IMR-90 (cell line): ENCODE measurements around the gene RAB31. TPM values are rescaled to one million over a fixed set of nuclear protein-coding genes. Genes with fewer than 3 reads are reported as not detected.

Experiments used
- ATAC-seq: fragments of 200-7000 bp; cut with Tn5 transposase; 2 replicates; pipeline ENCODE4 v1.9.1; 2020; ENCODE audit warnings: low read depth, mild to moderate bottlenecking, moderate library complexity
- BruUV-seq: library from RNA; stranded (reverse); fragments of 400-500 nt; replicated peaks from 2 replicates; lab custom pipeline; 2021; lab: Mats Ljungman, UMichigan
- CTCF ChIA-PET: fragments of 300-600 bp; formaldehyde crosslinking; extraction: SDS; loops from one replicate; lab custom pipeline; 2021; ENCODE audit warnings: antibody characterized with exemption; lab: Yijun Ruan, JAX
- POLR2A ChIA-PET: fragments of 300-600 bp; sonication (Branson Sonifier 250); formaldehyde crosslinking; loops from one replicate; lab custom pipeline; 2022; ENCODE audit warnings: antibody characterized with exemption; ENCODE audit not compliant: unreplicated experiment; lab: Charles Lee
- DNase-seq: peaks from one replicate; pipeline ENCODE4 v3.0.0; 2013
- H2AFZ ChIP-seq: replicated peaks from 2 replicates; pipeline ENCODE3; 2013; ENCODE audit warnings: low read length, mild to moderate bottlenecking; ENCODE audit not compliant: poor library complexity
- H2AK5ac ChIP-seq: 2 replicates; pipeline ENCODE4 v1.6.1; 2013; ENCODE audit warnings: low read depth, low read length, inconsistent platforms
- H2AK9ac ChIP-seq: replicated peaks from 2 replicates; pipeline ENCODE3; 2013; ENCODE audit warnings: mild to moderate bottlenecking, low read depth, low read length, moderate library complexity; ENCODE audit not compliant: poor library complexity
- H2BK120ac ChIP-seq: 2 replicates; pipeline ENCODE4 v1.6.1; 2013; ENCODE audit warnings: low read depth, low read length, inconsistent platforms
- H2BK15ac ChIP-seq: 3 replicates; pipeline ENCODE4 v1.6.1; 2013; ENCODE audit warnings: low read depth, low read length, inconsistent platforms
- H2BK20ac ChIP-seq: 2 replicates; pipeline ENCODE4 v1.6.1; 2013; ENCODE audit warnings: low read depth, mild to moderate bottlenecking, inconsistent platforms, low read length, moderate library complexity
- H2BK5ac ChIP-seq: 2 replicates; pipeline ENCODE4 v1.6.1; 2013; ENCODE audit warnings: mild to moderate bottlenecking, low read depth, low read length, inconsistent platforms; ENCODE audit not compliant: poor library complexity, severe bottlenecking
- H3K14ac ChIP-seq: replicated peaks from 2 replicates; pipeline ENCODE4 v1.6.1; 2013; ENCODE audit warnings: low read depth, low read length, inconsistent platforms
- H3K18ac ChIP-seq: 2 replicates; pipeline ENCODE4 v1.6.1; 2013; ENCODE audit warnings: low read depth, low read length, control low read depth
- H3K23ac ChIP-seq: 2 replicates; pipeline ENCODE4 v1.6.1; 2013; ENCODE audit warnings: low read depth, low read length, inconsistent platforms
- H3K27ac ChIP-seq: 2 replicates; pipeline ENCODE4 v1.5.1; 2013; ENCODE audit warnings: mild to moderate bottlenecking, control low read depth, low read length; ENCODE audit not compliant: insufficient read depth
- H3K27me3 ChIP-seq: 2 replicates; pipeline ENCODE4 v1.6.1; 2013; ENCODE audit warnings: low read length; ENCODE audit not compliant: control insufficient read depth, insufficient read depth
- H3K36me3 ChIP-seq: 2 replicates; pipeline ENCODE4 v1.6.1; 2013; ENCODE audit warnings: low read length, mixed read lengths; ENCODE audit not compliant: control insufficient read depth, insufficient read depth
- H3K4ac ChIP-seq: 2 replicates; pipeline ENCODE4 v1.6.1; 2013; ENCODE audit warnings: low read depth, low read length, inconsistent platforms
- H3K4me1 ChIP-seq: 2 replicates; pipeline ENCODE4 v1.6.1; 2013; ENCODE audit warnings: low read length, mixed read lengths; ENCODE audit not compliant: control insufficient read depth, insufficient read depth
- H3K4me2 ChIP-seq: 2 replicates; pipeline ENCODE4 v1.6.1; 2013; ENCODE audit warnings: low read depth, mild to moderate bottlenecking, control low read depth, low read length, moderate library complexity
- H3K4me3 ChIP-seq: 2 replicates; pipeline ENCODE4 v1.5.1; 2013; ENCODE audit warnings: low read depth, mild to moderate bottlenecking, control low read depth, low read length, moderate library complexity; ENCODE audit not compliant: insufficient read depth
- H3K56ac ChIP-seq: 2 replicates; pipeline ENCODE4 v1.6.1; 2013; ENCODE audit warnings: low read length, inconsistent platforms; ENCODE audit not compliant: insufficient read depth; ENCODE audit errors: extremely low read depth
- H3K79me1 ChIP-seq, 2 experiments: 2 replicates each; pipeline ENCODE4 v1.6.1; 2013; ENCODE audit warnings: low read length in 2 of 2, inconsistent platforms in 1 of 2, low read depth in 1 of 2
- H3K9ac ChIP-seq: 2 replicates; pipeline ENCODE4 v1.6.1; 2013; ENCODE audit warnings: low read depth, low read length, control low read depth
- H3K9me1 ChIP-seq: 2 replicates; pipeline ENCODE4 v1.6.1; 2013; ENCODE audit warnings: low read length, inconsistent platforms; ENCODE audit not compliant: insufficient read depth
- H3K9me3 ChIP-seq: 2 replicates; pipeline ENCODE4 v1.6.1; 2013; ENCODE audit warnings: low read length; ENCODE audit not compliant: control insufficient read depth, insufficient read depth
- H4K20me1 ChIP-seq: 2 replicates; pipeline ENCODE4 v1.6.1; 2013; ENCODE audit warnings: low read length, inconsistent platforms; ENCODE audit not compliant: insufficient read depth
- H4K5ac ChIP-seq: 2 replicates; pipeline ENCODE4 v1.6.1; 2013; ENCODE audit warnings: mild to moderate bottlenecking, low read depth, low read length, control low read depth
- H4K8ac ChIP-seq, 2 experiments: 2 replicates each; pipeline ENCODE4 v1.6.1; 2013; ENCODE audit warnings: low read depth in 2 of 2, low read length in 2 of 2, control low read depth in 1 of 2, inconsistent platforms in 1 of 2
- H4K91ac ChIP-seq: 2 replicates; pipeline ENCODE4 v1.6.1; 2013; ENCODE audit warnings: low read depth, low read length, inconsistent platforms; ENCODE audit not compliant: insufficient read depth
- BHLHE40 ChIP-seq: fragments of 150-350 bp; IDR thresholded peaks from 2 replicates; pipeline ENCODE4 v1.6.1; 2016; ENCODE audit warnings: mild to moderate bottlenecking, low read depth, low read length
- CEBPB ChIP-seq: IDR thresholded peaks from 2 replicates; pipeline ENCODE4 v1.6.1; 2012; ENCODE audit warnings: low read depth, low read length, improper control_type of control experiment
- CHD1 ChIP-seq: IDR thresholded peaks from 2 replicates; pipeline ENCODE4 v1.6.1; 2012; ENCODE audit warnings: low read depth, low read length, improper control_type of control experiment
- ELK1 ChIP-seq: fragments of 150-350 bp; IDR thresholded peaks from 2 replicates; pipeline ENCODE4 v1.6.1; 2016; ENCODE audit warnings: low read depth, mild to moderate bottlenecking, low read length, moderate library complexity, borderline replicate concordance
- FOS ChIP-seq: fragments of 150-350 bp; IDR thresholded peaks from 2 replicates; pipeline ENCODE4 v1.6.1; 2016; ENCODE audit warnings: low read depth, low read length
- MAFK ChIP-seq: IDR thresholded peaks from 2 replicates; pipeline ENCODE4 v1.6.1; 2012; ENCODE audit warnings: low read depth, low read length, improper control_type of control experiment
- MAZ ChIP-seq: IDR thresholded peaks from 2 replicates; pipeline ENCODE4 v1.6.1; 2012; ENCODE audit warnings: low read depth, mild to moderate bottlenecking, low read length, improper control_type of control experiment, moderate library complexity, borderline replicate concordance
- MXI1 ChIP-seq: IDR thresholded peaks from 2 replicates; pipeline ENCODE4 v1.6.1; 2012; ENCODE audit warnings: low read depth, mild to moderate bottlenecking, low read length, moderate library complexity, borderline replicate concordance
- NFE2L2 ChIP-seq: fragments of 150-350 bp; IDR thresholded peaks from 2 replicates; pipeline ENCODE4 v1.6.1; 2016; ENCODE audit warnings: low read depth, mild to moderate bottlenecking, low read length
- RAD21 ChIP-seq: IDR thresholded peaks from 2 replicates; pipeline ENCODE4 v1.6.1; 2012; ENCODE audit warnings: low read length, improper control_type of control experiment
- RCOR1 ChIP-seq: IDR thresholded peaks from 2 replicates; pipeline ENCODE4 v1.6.1; 2012; ENCODE audit warnings: mild to moderate bottlenecking, low read length, improper control_type of control experiment; ENCODE audit not compliant: insufficient replicate concordance
- RFX5 ChIP-seq: IDR thresholded peaks from 2 replicates; pipeline ENCODE4 v1.8.0; 2012; ENCODE audit warnings: low read depth, mild to moderate bottlenecking, low read length, moderate library complexity
- SMC3 ChIP-seq: fragments of 150-350 bp; IDR thresholded peaks from 2 replicates; pipeline ENCODE4 v1.6.1; 2016; ENCODE audit warnings: low read depth, mild to moderate bottlenecking, antibody characterized with exemption, low read length, moderate library complexity
- USF2 ChIP-seq: fragments of 150-350 bp; IDR thresholded peaks from 2 replicates; pipeline ENCODE4 v1.6.1; 2017; ENCODE audit warnings: mild to moderate bottlenecking, antibody characterized with exemption, low read length, low read depth
- WGBS, 2 experiments: methylation state at CpG; one replicate each; pipeline versions ENCODE4 v1.1.5 to v1.1.7; 2013; ENCODE audit warnings: missing lambda C conversion rate in 2 of 2; ENCODE audit not compliant: insufficient read length in 1 of 2; ENCODE audit errors: extremely low coverage in 2 of 2; 5-methylcytosine and 5-hydroxymethylcytosine counted together
- dilution Hi-C: fragments of 300-500 bp; cut with HindIII; formaldehyde crosslinking; loops from one replicate; pipeline ENCODE4 v1.14.3; 2018; ENCODE audit warnings: low sequenced_read_pairs; ENCODE audit not compliant: unreplicated experiment
- in situ Hi-C: fragments of 300-500 bp; cut with MboI; formaldehyde crosslinking; loops from 3 replicates; pipeline ENCODE4 v1.14.3; 2019; ENCODE audit warnings: low sequenced_read_pairs, inconsistent platforms, mixed read lengths
- intact Hi-C: fragments of 100-400 bp; cut with micrococcal nuclease; formaldehyde crosslinking; loops from 2 replicates; pipeline ENCODE4 v1.10.0; 2022
- polyA plus RNA-seq, 3 experiments: library from polyadenylated mRNA; depleted of rRNA; stranded (reverse); fragments of >200 nt; gene quantifications; 2 replicates each; pipeline ENCODE4 v1.2.3, GENCODE V29; 2012; ENCODE audit warnings: low replicate concordance in 1 of 3
- total RNA-seq: library from RNA; depleted of rRNA; stranded (reverse); fragments of >200 nt; gene quantifications from 2 replicates; pipeline ENCODE4 v1.2.3, GENCODE V29; 2012
- TF ChIP-seq, protein P1 (sequence below): conservative IDR thresholded peaks from 2 replicates; pipeline ENCODE4 v1.5.1; 2012; ENCODE audit warnings: mild to moderate bottlenecking, low read depth, low read length, improper control_type of control experiment

The RAB31 gene
- total and polyA plus RNA-seq, 2 of the 4 experiments (the other 2 are of a cell fraction), result 13.8 to 26.9 TPM

DNA sequence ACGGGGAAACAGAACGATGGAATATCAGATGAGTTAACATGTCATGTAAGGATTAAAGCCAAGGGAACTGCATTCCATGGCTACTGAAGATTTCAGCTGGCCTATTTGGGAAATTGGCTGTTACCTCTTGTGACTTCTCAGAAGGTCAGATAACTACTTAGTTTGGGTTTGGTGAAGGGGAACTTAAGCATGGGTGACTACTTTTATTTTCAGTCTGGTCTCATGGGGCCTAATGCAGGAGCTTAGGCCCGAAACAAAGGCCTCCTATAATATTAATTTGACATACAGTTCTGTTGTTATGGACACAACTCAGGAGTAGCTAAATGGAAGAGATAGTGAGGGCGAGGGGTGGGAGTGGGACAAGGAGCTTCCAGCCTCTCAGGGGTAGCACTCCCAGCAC lies 133.7 kb downstream of the RAB31 start:
- no peak overlapping the region for H3K4me2 ChIP-seq
- no peak overlapping the region for H2BK15ac ChIP-seq
- 79% methylated on average over 2 of the region's 4 CpGs; no CpG with 5 or more reads in 1 of the 2 experiments for WGBS, 2 experiments
- dilution Hi-C loops, result no loop called here
- no peak overlapping the region for H3K18ac ChIP-seq
- no peak overlapping the region for H4K8ac ChIP-seq
- H2BK5ac ChIP-seq, result no peak overlapping the region
- no peak overlapping the region for H4K91ac ChIP-seq
- TF ChIP-seq USF2 (no peak), BHLHE40 (no peak), RCOR1 (no peak), ELK1 (no peak), RFX5 (no peak), SMC3 (no peak), CHD1 (no peak), MAZ (no peak), CEBPB (no peak), MXI1 (no peak), NFE2L2 (no peak), MAFK (no peak), FOS (no peak), RAD21 (no peak)
- TF ChIP-seq, protein P1, sequence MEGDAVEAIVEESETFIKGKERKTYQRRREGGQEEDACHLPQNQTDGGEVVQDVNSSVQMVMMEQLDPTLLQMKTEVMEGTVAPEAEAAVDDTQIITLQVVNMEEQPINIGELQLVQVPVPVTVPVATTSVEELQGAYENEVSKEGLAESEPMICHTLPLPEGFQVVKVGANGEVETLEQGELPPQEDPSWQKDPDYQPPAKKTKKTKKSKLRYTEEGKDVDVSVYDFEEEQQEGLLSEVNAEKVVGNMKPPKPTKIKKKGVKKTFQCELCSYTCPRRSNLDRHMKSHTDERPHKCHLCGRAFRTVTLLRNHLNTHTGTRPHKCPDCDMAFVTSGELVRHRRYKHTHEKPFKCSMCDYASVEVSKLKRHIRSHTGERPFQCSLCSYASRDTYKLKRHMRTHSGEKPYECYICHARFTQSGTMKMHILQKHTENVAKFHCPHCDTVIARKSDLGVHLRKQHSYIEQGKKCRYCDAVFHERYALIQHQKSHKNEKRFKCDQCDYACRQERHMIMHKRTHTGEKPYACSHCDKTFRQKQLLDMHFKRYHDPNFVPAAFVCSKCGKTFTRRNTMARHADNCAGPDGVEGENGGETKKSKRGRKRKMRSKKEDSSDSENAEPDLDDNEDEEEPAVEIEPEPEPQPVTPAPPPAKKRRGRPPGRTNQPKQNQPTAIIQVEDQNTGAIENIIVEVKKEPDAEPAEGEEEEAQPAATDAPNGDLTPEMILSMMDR, result no peak
- H3K23ac ChIP-seq, result no peak overlapping the region
- peaks cover 10% of the 10 kb centered on the region; the same call in 1 of the 2 replicates for H3K9me1 ChIP-seq
- BruUV-seq, result no TSS peak
- H3K27me3 ChIP-seq, result no peaks in the 10 kb centered on the region
- H3K4me1 ChIP-seq, result peaks cover 2% of the 10 kb centered on the region; the same call in 1 of the 2 replicates
- H2BK120ac ChIP-seq, result no peak overlapping the region
- no peak overlapping the region for H2AFZ ChIP-seq
- H3K27ac ChIP-seq, result no peak overlapping the region
- peaks cover 6 to 15% of the 10 kb centered on the region in 2 experiments for H3K79me1 ChIP-seq
- no peak overlapping the region for H2BK20ac ChIP-seq
- intact Hi-C loops, result no loop called here
- no peaks in the 10 kb centered on the region for H3K36me3 ChIP-seq
- ATAC-seq (no peak), DNase-seq (no peak)
- H3K56ac ChIP-seq, result no peak overlapping the region
- H3K14ac ChIP-seq, result no peak overlapping the region
- no peak overlapping the region for H4K5ac ChIP-seq
- H3K4ac ChIP-seq, result no peak overlapping the region
- no peak overlapping the region for H2AK5ac ChIP-seq
- in situ Hi-C loops, result no loop called here
- ChIA-PET POLR2A (no interaction called here), CTCF (no interaction called here)
- H2AK9ac ChIP-seq, result no peak overlapping the region
- no peaks in the 10 kb centered on the region for H4K20me1 ChIP-seq
- no peaks in the 10 kb centered on the region for H3K9me3 ChIP-seq
- no peak overlapping the region for H3K9ac ChIP-seq
- H3K4me3 ChIP-seq, result no peak overlapping the region
